Measurements from ENCODE around the gene C19orf18. TPM values are rescaled to one million over a fixed set of nuclear protein-coding genes. Genes with fewer than 3 reads are reported as not detected.

C19orf18 gene
- total RNA-seq, 1 experiment from 2014 or later, result 1.1 TPM

DNA sequence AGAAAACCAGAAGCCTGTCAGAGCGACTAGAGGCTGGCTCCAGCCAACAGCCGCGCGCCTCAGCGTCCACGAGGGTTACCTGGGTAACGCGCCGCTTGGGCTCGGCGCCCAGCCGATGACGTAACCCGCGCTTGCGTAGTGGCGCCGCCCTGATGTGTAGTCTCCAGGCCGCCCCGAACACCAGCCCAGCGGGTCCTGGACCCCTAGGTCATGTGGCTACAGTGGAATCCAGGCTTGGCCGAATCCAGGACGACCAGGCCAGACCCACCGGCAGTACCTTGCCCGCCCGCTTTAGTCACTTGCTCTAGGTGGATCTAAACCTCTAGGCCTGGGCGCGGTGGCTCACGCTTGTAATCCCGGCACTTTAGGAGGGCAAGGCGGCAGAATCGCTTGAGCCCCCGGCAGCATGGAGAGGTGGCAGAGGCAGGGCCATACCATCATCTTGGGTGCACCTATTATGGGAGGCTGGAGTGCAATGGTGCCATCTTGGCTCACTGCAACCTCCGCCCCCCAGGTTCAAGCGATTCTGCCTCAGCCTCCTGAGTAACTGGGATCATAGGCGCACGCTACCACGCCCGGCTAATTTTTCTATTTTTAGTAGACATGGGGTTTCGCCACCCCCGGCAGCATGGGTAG lies 35.5 kb upstream of the C19orf18 start (continued):
- no peak for TF ChIP-seq ZNF219 (CRISPR knock-in tag; IDR thresholded peaks at IDR 0.05; ENCODE audit: borderline replicate concordance)
- no peak for TF ChIP-seq SMAD3 (CRISPR knock-in tag; IDR thresholded peaks at IDR 0.05; ENCODE audit: borderline replicate concordance)
- TF ChIP-seq ETV6 (CRISPR knock-in tag; IDR thresholded peaks at IDR 0.05), result peak; percentile 68; the same call in 1 of the 2 replicates
- 0 out of 2 replicates have a peak, but pooled peaks have one; percentile 34 for TF ChIP-seq ZMAT4 (CRISPR knock-in tag; IDR thresholded peaks at IDR 0.05)
- TF ChIP-seq FOXK1 (CRISPR knock-in tag; IDR thresholded peaks at IDR 0.05), result peak; percentile 85
- TF ChIP-seq, protein P1, sequence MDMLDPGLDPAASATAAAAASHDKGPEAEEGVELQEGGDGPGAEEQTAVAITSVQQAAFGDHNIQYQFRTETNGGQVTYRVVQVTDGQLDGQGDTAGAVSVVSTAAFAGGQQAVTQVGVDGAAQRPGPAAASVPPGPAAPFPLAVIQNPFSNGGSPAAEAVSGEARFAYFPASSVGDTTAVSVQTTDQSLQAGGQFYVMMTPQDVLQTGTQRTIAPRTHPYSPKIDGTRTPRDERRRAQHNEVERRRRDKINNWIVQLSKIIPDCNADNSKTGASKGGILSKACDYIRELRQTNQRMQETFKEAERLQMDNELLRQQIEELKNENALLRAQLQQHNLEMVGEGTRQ (CRISPR knock-in tag; IDR thresholded peaks at IDR 0.05), result peak; percentile 87
- no peak for TF ChIP-seq GTF2I (CRISPR knock-in tag; conservative IDR thresholded peaks at IDR 0.05)
- TF ChIP-seq SP1 (CRISPR knock-in tag; conservative IDR thresholded peaks at IDR 0.05), result peak; percentile 66; the same call in 1 of the 2 replicates
- TF ChIP-seq, protein P2, sequence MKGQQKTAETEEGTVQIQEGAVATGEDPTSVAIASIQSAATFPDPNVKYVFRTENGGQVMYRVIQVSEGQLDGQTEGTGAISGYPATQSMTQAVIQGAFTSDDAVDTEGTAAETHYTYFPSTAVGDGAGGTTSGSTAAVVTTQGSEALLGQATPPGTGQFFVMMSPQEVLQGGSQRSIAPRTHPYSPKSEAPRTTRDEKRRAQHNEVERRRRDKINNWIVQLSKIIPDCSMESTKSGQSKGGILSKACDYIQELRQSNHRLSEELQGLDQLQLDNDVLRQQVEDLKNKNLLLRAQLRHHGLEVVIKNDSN (CRISPR knock-in tag; IDR thresholded peaks at IDR 0.05), result peak; percentile 90
- TF ChIP-seq FOXP1 (CRISPR knock-in tag; IDR thresholded peaks at IDR 0.05; ENCODE audit: borderline replicate concordance), result peak; percentile 54; the same call in 1 of the 2 replicates
- TF ChIP-seq CTCF (IDR thresholded peaks at IDR 0.05), result no peak
- no peak for TF ChIP-seq ZNF396 (CRISPR knock-in tag; IDR thresholded peaks at IDR 0.05; ENCODE audit: borderline replicate concordance)
- no peak for TF ChIP-seq GABPB1 (CRISPR knock-in tag; IDR thresholded peaks at IDR 0.05)
- no peak for TF ChIP-seq CDX4 (CRISPR knock-in tag; IDR thresholded peaks at IDR 0.05; ENCODE audit: borderline replicate concordance)
- no peak for TF ChIP-seq NFYB (CRISPR knock-in tag; conservative IDR thresholded peaks at IDR 0.05; ENCODE audit: low read depth)
- peak; percentile 38; the same call in 1 of the 2 replicates for TF ChIP-seq JUN (CRISPR knock-in tag; IDR thresholded peaks at IDR 0.05)
- peak; percentile 85; the same call in 1 of the 2 replicates for TF ChIP-seq CREB1 (CRISPR knock-in tag; IDR thresholded peaks at IDR 0.05)
- peak; percentile 75 for TF ChIP-seq MAX (CRISPR knock-in tag; IDR thresholded peaks at IDR 0.05)
- TF ChIP-seq ELF4 (CRISPR knock-in tag; IDR thresholded peaks at IDR 0.05; ENCODE audit: low read depth), result 0 out of 2 replicates have a peak, but pooled peaks have one; percentile 39
- TF ChIP-seq MYBL2 (CRISPR knock-in tag; IDR thresholded peaks at IDR 0.05), result peak; percentile 51; the same call in 1 of the 2 replicates
- TF ChIP-seq ZNF425 (CRISPR knock-in tag; conservative IDR thresholded peaks at IDR 0.05), result no peak
- 0 out of 2 replicates have a peak, but pooled peaks have one; percentile 69 for TF ChIP-seq ATF1 (CRISPR knock-in tag; IDR thresholded peaks at IDR 0.05)
- TF ChIP-seq ZBTB43 (CRISPR knock-in tag; IDR thresholded peaks at IDR 0.05), result no peak
- 0 out of 2 replicates have a peak, but pooled peaks have one; percentile 56 for TF ChIP-seq CBFB (CRISPR knock-in tag; IDR thresholded peaks at IDR 0.05; ENCODE audit: low read depth)
- TF ChIP-seq TEAD4 (CRISPR knock-in tag; IDR thresholded peaks at IDR 0.05), result 0 out of 2 replicates have a peak, but pooled peaks have one; percentile 59
- TF ChIP-seq, protein P3, sequence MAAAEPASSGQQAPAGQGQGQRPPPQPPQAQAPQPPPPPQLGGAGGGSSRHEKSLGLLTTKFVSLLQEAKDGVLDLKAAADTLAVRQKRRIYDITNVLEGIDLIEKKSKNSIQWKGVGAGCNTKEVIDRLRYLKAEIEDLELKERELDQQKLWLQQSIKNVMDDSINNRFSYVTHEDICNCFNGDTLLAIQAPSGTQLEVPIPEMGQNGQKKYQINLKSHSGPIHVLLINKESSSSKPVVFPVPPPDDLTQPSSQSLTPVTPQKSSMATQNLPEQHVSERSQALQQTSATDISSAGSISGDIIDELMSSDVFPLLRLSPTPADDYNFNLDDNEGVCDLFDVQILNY (CRISPR knock-in tag; IDR thresholded peaks at IDR 0.05), result 0 out of 2 replicates have a peak, but pooled peaks have one; percentile 37
- TF ChIP-seq NR2C2 (CRISPR knock-in tag; IDR thresholded peaks at IDR 0.05), result 0 out of 2 replicates have a peak, but pooled peaks have one; percentile 39
- no peak for TF ChIP-seq E2F4 (CRISPR knock-in tag; IDR thresholded peaks at IDR 0.05; ENCODE audit: borderline replicate concordance, low read depth)

Data from WTC11 (cell line).